MM.1S (cell line): ENCODE results near the gene ARL5B.

Source experiments
- CTCF ChIP-seq: fragments of 300-600 bp; sonication (generic); IDR thresholded peaks from 2 replicates; pipeline ENCODE4 v1.5.1; 2016; ENCODE audit warnings: antibody characterized with exemption, low read length, mixed read lengths
- EZH2 ChIP-seq: fragments of 300-600 bp; sonication (generic); optimal IDR thresholded peaks from 2 replicates; pipeline ENCODE3; 2017; ENCODE audit warnings: low read depth, mild to moderate bottlenecking, antibody characterized with exemption, low read length, mixed read lengths
- EZH2phosphoT487 ChIP-seq: fragments of 300-600 bp; sonication (generic); IDR thresholded peaks from 2 replicates; pipeline ENCODE4 v1.6.1; 2018; ENCODE audit warnings: antibody characterized with exemption, low read length

- no peak for TF ChIP-seq CTCF
- TF ChIP-seq EZH2: no peak
- no peak for TF ChIP-seq EZH2phosphoT487
Observed at GRCh38 chr10:18703521-18703920, 44.3 kb downstream of the ARL5B start.
